ENCODE results near the gene NFAT5.
"Not testable (repeated sequence)": the region's sequence is repeated elsewhere in the genome, so short reads cannot be mapped to it uniquely, and the experiment has no call there.

Gene NFAT5

DNA sequence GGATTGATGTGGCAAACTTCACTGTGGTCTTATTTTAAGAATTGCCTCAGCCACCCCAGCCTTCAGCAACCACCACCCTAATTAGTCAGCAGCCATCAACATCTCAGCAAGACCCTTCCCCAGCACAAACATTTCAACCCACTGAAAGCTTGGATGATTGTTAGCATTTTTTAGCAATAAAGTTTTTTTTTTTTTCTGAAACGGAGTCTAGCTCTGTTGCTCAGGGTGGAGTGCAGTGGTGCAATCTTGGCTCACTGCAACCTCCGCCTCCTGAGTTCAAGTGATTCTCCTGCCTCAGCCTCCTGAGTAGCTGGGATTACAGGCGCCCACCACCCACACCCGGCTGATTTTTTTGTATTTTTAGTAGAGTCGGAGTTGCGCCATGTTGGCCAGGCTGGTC lies 19.1 kb upstream of the NFAT5 start:
- in situ Hi-C loops (cut with MboI; ENCODE audit: low sequenced_read_pairs): not testable (repeated sequence)

GRCh38 chr16:69553332-69553731 lies 12.4 kb upstream of the NFAT5 start:
- in situ Hi-C loops (cut with MboI; ENCODE audit: low sequenced_read_pairs): no loop called here

GRCh38 chr16:69554495-69554894 lies 11.3 kb upstream of the NFAT5 start:
- in situ Hi-C loops (cut with MboI; ENCODE audit: low sequenced_read_pairs): no loop called here

DNA sequence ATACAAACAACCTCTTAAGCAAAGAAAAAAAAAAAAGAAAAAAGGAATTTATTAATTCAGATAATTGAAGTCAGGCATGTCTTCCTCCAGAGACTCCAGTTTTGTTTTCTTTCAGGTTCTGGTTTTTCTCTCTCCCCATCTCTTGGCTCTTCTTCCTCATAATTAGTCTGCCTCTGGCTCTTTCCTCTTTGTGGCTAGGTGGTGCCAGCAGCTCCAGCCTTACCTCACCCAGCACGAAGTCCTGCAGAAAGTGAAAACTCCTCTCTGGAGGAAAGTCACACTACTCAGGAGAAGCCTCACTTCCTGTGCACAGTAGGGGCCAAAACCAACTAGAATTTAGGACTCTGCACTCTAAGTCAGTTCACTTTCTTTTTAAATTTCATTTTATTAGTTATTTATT lies 10.3 kb upstream of the NFAT5 start:
- in situ Hi-C loops (cut with MboI; ENCODE audit: low sequenced_read_pairs): no loop called here

GRCh38 chr16:69555867-69556266 lies 9.9 kb upstream of the NFAT5 start:
- in situ Hi-C loops (cut with MboI; ENCODE audit: low sequenced_read_pairs): no loop called here

GRCh38 chr16:69559164-69559563 lies 6.6 kb upstream of the NFAT5 start:
- in situ Hi-C loops (cut with MboI; ENCODE audit: low sequenced_read_pairs): no loop called here

- in situ Hi-C loops (cut with MboI; ENCODE audit: low sequenced_read_pairs): not testable (repeated sequence)
Measured at GRCh38 chr16:69561367-69561766, 4.4 kb upstream of the NFAT5 start.

- in situ Hi-C loops (cut with MboI; ENCODE audit: low sequenced_read_pairs): no loop called here
Measured at GRCh38 chr16:69561901-69562300, 3.9 kb upstream of the NFAT5 start.

DNA sequence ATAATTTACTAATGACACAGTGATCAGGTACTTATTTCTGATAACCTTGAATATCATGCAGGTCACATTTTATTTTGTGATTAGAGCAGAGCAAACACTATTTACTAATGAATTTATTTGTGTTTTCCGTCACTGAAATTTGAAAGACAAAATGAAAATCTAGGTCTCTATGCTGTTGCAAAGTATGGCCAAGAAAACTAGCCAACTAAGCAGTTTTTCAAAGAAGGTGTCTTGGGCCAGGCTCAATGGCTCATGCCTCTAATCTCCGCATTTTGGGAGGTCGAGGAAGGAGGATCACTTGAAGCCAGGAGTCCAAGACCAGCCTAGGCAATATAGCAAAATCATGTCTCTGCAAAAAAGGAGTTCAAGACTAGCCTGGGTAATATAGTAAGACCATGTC lies 3.0 kb upstream of the NFAT5 start:
- in situ Hi-C loops (cut with MboI; ENCODE audit: low sequenced_read_pairs): no loop called here

DNA sequence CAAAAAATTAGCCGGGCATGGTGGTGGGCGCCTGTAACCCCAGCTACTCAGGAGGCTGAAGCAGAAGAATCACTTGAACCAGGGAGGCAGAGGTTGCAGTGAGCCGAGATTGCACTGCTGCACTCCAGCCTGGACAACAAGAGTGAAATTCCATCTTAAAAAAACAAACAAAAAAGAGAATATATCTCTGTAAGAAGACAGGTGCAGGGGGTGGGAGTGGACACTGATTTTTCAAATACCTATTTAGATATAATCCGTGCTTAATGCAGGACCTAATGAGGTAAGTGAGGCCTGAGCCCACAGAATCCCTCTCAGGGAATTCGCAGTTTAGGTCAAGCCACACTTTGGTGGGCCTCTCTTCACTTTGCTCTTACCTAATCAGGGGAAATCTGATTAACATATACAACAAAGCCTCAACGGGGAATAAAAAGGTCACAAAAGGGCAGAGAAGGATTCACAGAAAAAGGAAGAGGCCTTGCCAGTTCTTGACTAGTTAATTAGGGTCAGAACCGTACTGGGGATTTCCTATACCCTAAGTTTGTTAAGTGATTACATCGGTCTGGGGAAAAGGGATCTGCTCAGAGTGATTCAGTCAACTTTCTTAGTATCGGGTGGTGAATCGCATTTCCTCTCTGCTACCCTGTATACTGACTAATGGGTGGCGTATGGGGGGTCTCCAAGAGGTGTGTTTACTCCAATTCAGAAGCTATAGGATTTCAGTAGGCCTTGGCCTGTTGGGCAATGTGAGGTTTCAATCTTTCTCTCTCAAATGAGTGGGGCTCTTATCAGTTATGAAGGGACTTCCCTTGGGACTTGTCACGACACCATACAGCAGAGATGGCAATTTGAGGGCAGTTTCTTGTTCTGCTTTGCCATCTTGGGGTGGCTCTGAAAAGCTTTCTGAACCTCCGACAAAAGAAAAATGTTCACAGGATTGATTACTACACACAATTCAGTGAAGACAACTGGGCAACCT lies 1.9 kb upstream of the NFAT5 start:
- in situ Hi-C loops (cut with MboI; ENCODE audit: low sequenced_read_pairs): no loop called here

GRCh38 chr16:69564845-69565670 lies 708 bp upstream of the NFAT5 start:
- in situ Hi-C loops (cut with MboI; ENCODE audit: low sequenced_read_pairs): no loop called here

DNA sequence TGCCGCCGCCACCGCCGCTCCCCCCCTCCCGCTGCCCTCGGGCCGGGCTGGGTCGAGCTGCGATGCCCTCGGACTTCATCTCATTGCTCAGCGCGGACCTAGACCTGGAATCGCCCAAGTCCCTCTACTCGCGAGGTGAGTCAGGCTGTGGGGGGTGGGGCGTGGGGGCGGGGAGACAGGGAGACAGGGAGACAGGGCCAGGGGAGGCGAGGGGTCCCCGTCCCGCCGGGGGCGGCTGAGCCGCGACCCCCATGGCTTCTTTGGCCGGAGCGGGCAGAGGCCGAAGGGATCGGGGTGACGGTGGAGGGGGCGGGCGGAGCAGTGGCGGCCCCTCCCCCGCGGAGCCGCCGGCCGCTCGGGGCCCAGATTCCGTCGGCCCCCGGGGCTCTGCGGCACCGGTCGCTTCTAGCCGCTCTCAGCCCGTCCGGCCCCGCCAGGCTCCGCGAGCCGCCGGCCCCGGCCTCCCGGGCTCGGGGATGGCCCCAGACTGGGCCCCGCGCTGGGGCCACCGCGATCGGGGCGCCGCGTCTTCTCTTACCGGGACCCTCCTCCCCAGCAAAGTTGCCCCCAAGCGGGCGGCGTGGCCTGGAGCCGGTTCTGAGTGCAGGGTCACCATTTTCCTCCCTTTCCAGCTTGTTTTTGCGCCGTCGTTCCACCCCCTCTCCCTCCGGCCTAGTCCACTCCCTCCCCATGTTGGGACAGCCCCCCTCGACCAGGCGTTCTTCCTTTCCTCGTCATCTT lies 644 bp downstream of the NFAT5 start:
- in situ Hi-C loops (cut with MboI; ENCODE audit: low sequenced_read_pairs): no loop called here

- in situ Hi-C loops (cut with MboI; ENCODE audit: low sequenced_read_pairs): no loop called here
Measured at GRCh38 chr16:69566981-69567680, 1.4 kb downstream of the NFAT5 start.

- in situ Hi-C loops (cut with MboI; ENCODE audit: low sequenced_read_pairs): no loop called here
Measured at GRCh38 chr16:69568676-69569075, 2.9 kb downstream of the NFAT5 start.

DNA sequence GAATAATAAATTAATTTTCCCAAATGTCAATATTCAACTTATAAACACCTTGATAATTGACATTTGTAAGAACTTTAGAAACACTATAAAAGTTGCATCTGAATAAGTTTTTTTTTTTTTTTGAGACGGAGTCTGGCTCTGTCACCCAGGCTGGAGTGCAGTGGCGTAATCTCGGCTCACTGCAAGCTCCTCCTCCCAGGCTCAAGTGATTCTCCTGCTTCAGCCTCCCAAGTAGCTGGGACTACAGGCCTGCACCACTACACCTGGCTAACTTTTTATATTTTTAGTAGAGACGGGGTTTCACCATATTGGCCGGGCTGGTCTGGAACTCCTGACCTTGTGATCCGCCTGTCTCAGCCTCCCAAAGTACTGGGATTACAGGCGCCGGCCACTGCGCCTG lies 13.0 kb downstream of the NFAT5 start:
- in situ Hi-C loops (cut with MboI; ENCODE audit: low sequenced_read_pairs): not testable (repeated sequence)

DNA sequence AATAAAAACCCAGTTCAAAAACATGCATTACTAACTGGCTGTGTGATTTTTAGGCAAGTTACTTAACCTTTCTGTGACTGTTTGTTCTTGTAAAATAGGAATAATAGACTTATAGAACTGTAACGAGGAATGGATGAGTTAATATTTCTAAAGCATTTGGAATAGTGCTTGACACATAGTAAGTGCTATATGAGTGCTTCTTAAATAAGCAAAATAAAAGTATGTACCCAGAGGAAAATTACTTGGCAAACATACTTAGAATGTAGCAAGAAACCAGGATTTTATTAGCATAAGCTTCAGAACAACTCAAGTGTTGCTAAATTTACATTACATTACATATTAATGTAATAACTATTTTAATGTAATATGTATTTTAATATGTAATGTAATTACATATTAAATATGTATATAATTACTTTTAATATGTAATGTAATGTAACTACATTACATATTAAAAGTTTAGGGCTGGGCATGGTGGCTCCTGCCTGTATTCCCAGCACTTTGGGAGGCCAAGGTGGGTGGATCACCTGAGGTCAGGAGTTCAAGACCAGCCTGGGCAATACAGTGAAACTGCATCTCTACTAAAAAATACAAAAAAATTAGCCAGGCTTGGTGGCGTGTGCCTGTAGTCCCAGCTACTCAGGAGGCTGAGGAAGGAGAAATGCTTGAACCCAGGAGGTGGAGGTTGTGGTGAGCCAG lies 14.2 kb downstream of the NFAT5 start:
- in situ Hi-C loops (cut with MboI; ENCODE audit: low sequenced_read_pairs): no loop called here

DNA sequence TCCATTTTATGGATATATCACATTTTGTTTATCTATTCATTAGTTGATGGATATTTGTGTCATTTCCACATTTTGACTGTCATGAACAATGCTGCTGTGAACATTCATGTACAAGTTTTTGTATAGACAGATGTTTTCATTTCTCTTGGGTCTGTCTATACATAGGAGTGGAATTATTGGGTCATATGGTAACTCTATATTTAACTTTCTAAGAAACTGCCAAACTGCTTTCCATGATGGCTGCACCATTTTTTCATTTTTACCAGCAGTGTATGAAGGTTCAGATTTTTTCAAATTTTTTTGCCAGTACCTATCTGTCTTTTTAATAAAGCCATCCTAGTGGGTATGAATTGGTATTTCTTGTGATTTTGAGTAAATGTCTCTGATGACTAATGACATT lies 15.5 kb downstream of the NFAT5 start:
- in situ Hi-C loops (cut with MboI; ENCODE audit: low sequenced_read_pairs): no loop called here

DNA sequence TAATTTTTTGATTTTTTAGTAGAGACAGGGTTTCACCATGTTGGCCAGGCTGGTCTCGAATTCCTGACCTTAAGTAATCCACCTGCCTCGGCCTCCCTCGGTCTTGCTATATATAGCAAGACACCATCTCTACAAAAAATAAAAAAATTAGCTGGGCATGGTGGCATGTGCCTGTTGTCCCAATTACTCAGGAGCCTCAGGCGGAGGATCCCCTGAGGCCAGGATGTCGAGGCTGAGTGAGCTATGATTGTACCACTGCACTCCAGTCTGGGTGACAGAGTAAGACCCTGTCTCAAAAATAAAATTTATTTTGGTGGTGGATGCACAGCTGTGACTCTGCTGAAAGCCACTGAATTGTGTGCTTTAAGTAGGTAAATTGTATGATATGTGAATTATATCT lies 18.7 kb downstream of the NFAT5 start:
- in situ Hi-C loops (cut with MboI; ENCODE audit: low sequenced_read_pairs): not testable (repeated sequence)

- in situ Hi-C loops (cut with MboI; ENCODE audit: low sequenced_read_pairs): no loop called here
Measured at GRCh38 chr16:69589434-69590269, 23.9 kb downstream of the NFAT5 start.

Data from hTERT RPE-1 (cell line).